Activated naive CD4-positive, alpha-beta T cell (primary cell): ENCODE measurements around the gene PPM1L.

ENCODE experiments used
- DNase-seq, 4 experiments: peaks; one replicate each; lab custom pipeline; 2025; lab: John Stamatoyannopoulos, UW

The PPM1L gene

DNA sequence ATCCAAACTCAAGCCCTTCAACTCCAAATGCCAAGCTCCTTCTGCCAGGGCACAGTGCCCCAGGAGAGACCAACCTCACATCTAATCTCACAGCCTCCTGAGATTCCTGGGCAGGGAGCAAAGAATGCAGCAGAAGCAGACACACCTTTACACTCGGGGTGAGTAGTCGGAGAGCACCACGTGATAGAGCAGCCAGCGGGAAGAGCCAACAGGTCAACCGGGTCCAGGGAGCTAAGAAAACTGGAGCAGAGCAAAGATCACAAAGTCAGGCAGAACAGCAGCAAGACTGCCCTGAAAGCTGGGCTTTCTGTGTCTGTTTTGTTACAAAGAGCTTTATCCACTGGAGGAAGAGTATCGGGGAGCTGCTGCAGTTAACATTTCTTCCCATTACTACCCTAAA, 345.0 kb downstream of the PPM1L start:
- DNase-seq = no peak

DNA sequence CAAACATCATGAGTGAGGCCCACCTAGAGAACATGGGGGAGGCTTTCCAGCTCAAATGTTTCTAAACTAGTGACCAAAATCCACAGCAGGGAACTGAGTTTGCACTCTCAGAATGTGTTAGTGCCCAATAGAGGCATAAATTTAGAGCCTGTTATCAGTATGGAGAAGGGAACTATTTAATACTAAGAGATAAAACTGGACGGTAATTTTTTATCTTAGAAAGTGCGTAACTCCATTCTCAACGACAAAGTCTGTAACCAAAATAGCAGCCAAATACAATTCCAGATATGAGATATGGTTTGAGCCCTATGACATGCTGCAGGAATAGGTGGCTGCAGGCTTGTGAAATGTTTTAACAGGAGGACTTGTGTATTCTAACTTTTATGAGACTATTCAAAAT, 345.6 kb downstream of the PPM1L start:
- DNase-seq = no peak

DNA sequence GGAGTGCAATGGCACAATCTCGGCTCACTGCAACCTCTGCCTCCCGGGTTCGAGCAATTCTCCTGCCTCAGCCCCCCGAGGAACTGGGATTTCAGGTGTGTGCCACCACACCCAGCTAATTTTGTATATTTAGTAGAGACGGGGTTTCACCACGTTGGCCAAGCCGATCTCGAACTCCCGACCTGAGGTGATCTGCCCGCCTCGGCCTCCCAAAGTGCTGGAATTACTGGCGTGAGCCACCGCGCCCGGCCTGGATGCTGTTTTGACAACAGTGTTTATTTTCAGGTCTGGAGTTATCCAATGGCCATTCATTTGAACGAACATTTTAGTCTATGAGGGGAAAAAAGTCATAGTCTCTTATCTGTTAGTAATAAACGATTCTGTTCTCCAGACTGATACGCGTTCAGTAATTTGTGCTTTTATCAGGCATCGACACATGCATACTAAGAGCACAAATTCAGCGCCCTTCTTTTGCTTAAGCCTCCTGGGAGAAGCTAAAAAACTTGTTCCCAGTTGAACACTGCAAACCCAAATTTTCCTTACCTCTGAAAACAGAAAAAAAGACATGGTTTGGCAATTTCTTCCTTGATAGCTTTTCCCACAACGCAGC, 347.9 kb downstream of the PPM1L start:
- DNase-seq = no peak

GRCh38 chr3:161104561-161105551, 348.8 kb downstream of the PPM1L start, which contains the start of gene B3GALNT1:
Gene B3GALNT1 (minus strand): TSS chr3:161105349. CDS start chr3:161086754, 18,595 bp downstream.
- DNase-seq = no peak

DNA sequence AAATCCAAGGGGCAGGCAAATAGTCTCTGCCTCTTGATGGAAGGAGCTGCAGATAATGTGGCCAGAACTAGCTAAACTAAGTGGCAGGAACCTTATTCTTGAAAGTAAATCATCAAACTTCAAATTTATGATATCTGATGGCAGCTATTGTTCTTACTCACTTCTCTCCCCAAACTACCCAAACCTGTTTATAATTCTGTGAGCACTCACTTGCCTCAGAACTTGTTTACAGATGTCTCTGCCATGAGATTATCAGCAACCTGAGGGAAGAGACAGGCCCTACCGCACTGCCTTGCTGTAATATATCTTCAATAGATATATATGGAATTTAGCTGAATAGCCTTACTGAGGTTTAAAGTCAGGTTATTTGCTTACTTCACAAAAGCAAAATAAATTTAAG, 351.3 kb downstream of the PPM1L start:
- DNase-seq = no peak

DNA sequence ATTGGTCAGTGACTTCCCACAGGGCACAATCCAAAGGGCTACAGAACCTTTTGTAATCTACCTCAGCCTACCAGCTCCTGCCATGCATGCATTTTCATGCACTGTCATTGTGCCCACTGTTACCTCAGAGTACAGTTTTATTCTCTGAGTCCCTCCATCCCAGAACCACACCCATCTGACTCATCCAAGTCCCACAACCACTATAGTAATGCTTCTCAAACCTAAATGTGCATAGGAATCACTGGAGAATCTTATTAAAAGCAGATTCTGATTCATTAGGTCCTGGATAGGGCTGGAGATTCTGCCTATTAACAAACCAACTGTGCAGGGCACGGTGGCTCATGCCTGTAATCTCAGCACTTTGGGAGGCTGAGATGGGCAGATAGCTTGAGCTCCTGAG, 352.8 kb downstream of the PPM1L start:
- no peak for DNase-seq

- no peak for DNase-seq
These were observed 361.6 kb downstream of the PPM1L start for GRCh38 chr3:161117646-161118045.

DNA sequence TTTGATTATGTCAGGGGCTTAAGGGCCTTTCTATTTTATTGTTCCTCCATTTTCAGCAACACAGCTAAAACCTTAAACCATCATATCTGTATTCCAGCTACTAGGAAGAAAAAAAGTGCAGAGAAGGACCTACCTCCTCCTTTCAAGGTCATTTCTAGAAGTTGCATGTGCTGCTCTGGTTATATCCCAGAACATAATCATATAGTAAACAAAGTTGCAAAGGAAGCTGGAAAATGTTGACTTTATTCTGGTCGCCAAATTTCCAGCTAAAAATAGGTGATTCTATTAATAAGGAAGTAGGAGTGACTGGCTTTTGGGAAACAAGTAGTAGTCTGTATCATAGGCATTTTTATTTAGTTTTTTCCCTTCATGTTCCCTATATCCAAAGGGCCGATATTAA, 370.5 kb downstream of the PPM1L start:
- DNase-seq = no peak
